Gastrocnemius medialis (tissue), 4 donors: ENCODE data around the gene GMEB2. TPM values are rescaled to one million over a fixed set of nuclear protein-coding genes. Genes with fewer than 3 reads are reported as not detected.

Source experiments
- ATAC-seq, 2 donors: fragments of 150-250 bp; one replicate each; pipeline ENCODE4 v1.9.1; 2016
- DNase-seq, 2 donors: peaks; one replicate each; pipeline ENCODE4 v3.0.0-alpha.2; 2019
- H3K27ac ChIP-seq, 4 donors: fragments of 200-600 bp; sonication (generic); 1 replicate in 1 of 4; 2 replicates in 3 of 4; pipeline ENCODE4 v1.5.1; 2016 to 2018; ENCODE audit warnings: mild to moderate bottlenecking in 2 of 4, moderate library complexity in 1 of 4
- H3K27me3 ChIP-seq, 3 donors: fragments of 200-600 bp; sonication (generic) in 2 of 3; 1 replicate in 1 of 3; 2 replicates in 2 of 3; pipeline versions ENCODE4 v1.5.1 to v1.6.0; 2016 to 2019; ENCODE audit warnings: mild to moderate bottlenecking in 1 of 3, moderate library complexity in 1 of 3
- H3K36me3 ChIP-seq, 2 donors: fragments of 200-600 bp; sonication (generic) in 1 of 2; one replicate each; pipeline ENCODE4 v1.5.1; 2017 to 2018
- H3K4me1 ChIP-seq, 2 donors: fragments of 200-600 bp; sonication (generic) in 1 of 2; one replicate each; pipeline ENCODE4 v1.5.1; 2016 to 2017; ENCODE audit warnings: mild to moderate bottlenecking in 2 of 2
- H3K4me3 ChIP-seq, 4 donors: fragments of 200-600 bp; sonication (generic) in 3 of 4; 1 replicate in 1 of 4; 2 replicates in 3 of 4; pipeline ENCODE4 v1.5.1; 2016 to 2019; ENCODE audit warnings: mild to moderate bottlenecking in 2 of 4
- H3K9me3 ChIP-seq, 3 donors: fragments of 200-600 bp; sonication (generic) in 2 of 3; 1 replicate in 1 of 3; 2 replicates in 2 of 3; pipeline ENCODE4 v1.5.1; 2016 to 2019
- POLR2A ChIP-seq, 2 donors: fragments of 450-650 bp; IDR thresholded peaks; one replicate each; pipeline ENCODE4 v1.6.1; 2017; ENCODE audit warnings: antibody characterized with exemption in 2 of 2, mild to moderate bottlenecking in 2 of 2, moderate library complexity in 2 of 2
- in situ Hi-C, 4 donors: fragments of 200-750 bp; cut with MboI; loops; one replicate each; pipeline versions ENCODE4 v1.15.0 to v1.8.0; 2017; ENCODE audit warnings: low sequenced_read_pairs in 4 of 4
- intact Hi-C: fragments of 100-400 bp; cut with DNase I; formaldehyde crosslinking; loops from one replicate; pipeline ENCODE4 v1.15.1; 2023; ENCODE audit warnings: low total_unique reads
- total RNA-seq, 4 donors: library from RNA; depleted of rRNA; stranded (reverse); fragments of >200 nt; gene quantifications; one replicate each; pipeline versions ENCODE4 v1.1.0 to v1.2.3, GENCODE V29; 2016
- TF ChIP-seq, protein P1 (sequence below), 5 experiments: fragments of 450-650 bp in 3 of 5; fragments of 200-600 bp in 2 of 5; sonication (generic) in 2 of 5; IDR thresholded peaks in 4 of 5; conservative IDR thresholded peaks in 1 of 5; 1 replicate in 4 of 5; 2 replicates in 1 of 5; pipeline ENCODE4 v1.5.1; 2016 to 2019; ENCODE audit warnings: antibody characterized with exemption in 5 of 5, mild to moderate bottlenecking in 3 of 5, moderate library complexity in 3 of 5

The GMEB2 gene
- total RNA-seq, 4 donors from 2014 or later: 6.1 to 14.3 (median 6.8) TPM

DNA sequence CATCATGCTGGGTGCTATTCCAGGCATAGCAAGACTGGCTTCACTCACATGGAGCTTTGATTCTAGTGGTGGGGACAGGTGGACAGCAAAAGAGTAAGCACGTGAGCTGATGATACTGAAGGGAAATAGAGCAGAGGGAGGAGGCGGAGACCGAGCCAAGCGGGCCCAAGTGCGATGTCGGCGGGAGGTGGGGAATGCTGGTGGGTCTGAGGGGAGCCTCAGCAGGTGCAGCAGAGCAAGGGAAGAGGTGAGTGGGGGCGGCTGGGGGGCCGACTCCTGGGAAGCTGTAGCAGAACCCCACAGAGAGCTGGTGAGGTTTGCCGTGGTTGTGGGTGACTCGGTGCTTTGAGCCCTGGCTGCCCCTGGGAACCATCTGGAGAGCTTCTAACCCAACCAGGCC is 41.5 kb upstream of the GMEB2 start:
- Histone ChIP-seq H3K27ac (no peak overlapping the region), H3K4me1 (no peaks in the 10 kb centered on the region), H3K36me3 (peaks cover 0 to 32% of the 10 kb centered on the region in 2 donors), H3K27me3 (no peaks in the 10 kb centered on the region), H3K4me3 (no peak overlapping the region), H3K9me3 (no peaks in the 10 kb centered on the region)
- intact Hi-C loops: no loop called here
- in situ Hi-C loops: no loop called here
- ATAC-seq (no peak), DNase-seq (no peak)
- TF ChIP-seq, protein P1, sequence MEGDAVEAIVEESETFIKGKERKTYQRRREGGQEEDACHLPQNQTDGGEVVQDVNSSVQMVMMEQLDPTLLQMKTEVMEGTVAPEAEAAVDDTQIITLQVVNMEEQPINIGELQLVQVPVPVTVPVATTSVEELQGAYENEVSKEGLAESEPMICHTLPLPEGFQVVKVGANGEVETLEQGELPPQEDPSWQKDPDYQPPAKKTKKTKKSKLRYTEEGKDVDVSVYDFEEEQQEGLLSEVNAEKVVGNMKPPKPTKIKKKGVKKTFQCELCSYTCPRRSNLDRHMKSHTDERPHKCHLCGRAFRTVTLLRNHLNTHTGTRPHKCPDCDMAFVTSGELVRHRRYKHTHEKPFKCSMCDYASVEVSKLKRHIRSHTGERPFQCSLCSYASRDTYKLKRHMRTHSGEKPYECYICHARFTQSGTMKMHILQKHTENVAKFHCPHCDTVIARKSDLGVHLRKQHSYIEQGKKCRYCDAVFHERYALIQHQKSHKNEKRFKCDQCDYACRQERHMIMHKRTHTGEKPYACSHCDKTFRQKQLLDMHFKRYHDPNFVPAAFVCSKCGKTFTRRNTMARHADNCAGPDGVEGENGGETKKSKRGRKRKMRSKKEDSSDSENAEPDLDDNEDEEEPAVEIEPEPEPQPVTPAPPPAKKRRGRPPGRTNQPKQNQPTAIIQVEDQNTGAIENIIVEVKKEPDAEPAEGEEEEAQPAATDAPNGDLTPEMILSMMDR (IDR thresholded peaks at IDR 0.05 in 4 of 5, conservative IDR thresholded peaks at IDR 0.05 in 1 of 5): no peak
- no peak for TF ChIP-seq POLR2A (IDR thresholded peaks at IDR 0.05)

GRCh38 chr20:63667858-63668257 is 41.0 kb upstream of the GMEB2 start:
- Histone ChIP-seq H3K27ac (no peak overlapping the region), H3K4me1 (no peaks in the 10 kb centered on the region), H3K36me3 (peaks cover 0 to 34% of the 10 kb centered on the region in 2 donors), H3K4me3 (no peak overlapping the region), H3K27me3 (no peaks in the 10 kb centered on the region), H3K9me3 (no peaks in the 10 kb centered on the region)
- DNase-seq (no peak), ATAC-seq (no peak)
- no peak for TF ChIP-seq POLR2A (IDR thresholded peaks at IDR 0.05)
- intact Hi-C loops (no loop called here), in situ Hi-C loops (no loop called here)

GRCh38 chr20:63665708-63666107 is 38.8 kb upstream of the GMEB2 start:
- in situ Hi-C loops (no loop called here), intact Hi-C loops (no loop called here)
- Histone ChIP-seq H3K27ac (no peak overlapping the region), H3K4me1 (no peaks in the 10 kb centered on the region), H3K9me3 (no peaks in the 10 kb centered on the region), H3K4me3 (no peak overlapping the region), H3K36me3 (peaks cover 0 to 39% of the 10 kb centered on the region in 2 donors), H3K27me3 (no peaks in the 10 kb centered on the region)
- TF ChIP-seq, protein P1 (IDR thresholded peaks at IDR 0.05 in 4 of 5, conservative IDR thresholded peaks at IDR 0.05 in 1 of 5): no peak
- no peak for TF ChIP-seq POLR2A (IDR thresholded peaks at IDR 0.05)
- DNase-seq: no peak
- no peak for ATAC-seq

GRCh38 chr20:63664861-63665594 is 38.1 kb upstream of the GMEB2 start:
- no peak for ATAC-seq
- no peak for TF ChIP-seq POLR2A (IDR thresholded peaks at IDR 0.05)
- TF ChIP-seq, protein P1 (IDR thresholded peaks at IDR 0.05 in 4 of 5, conservative IDR thresholded peaks at IDR 0.05 in 1 of 5): no peak
- in situ Hi-C loops: no loop called here

DNA sequence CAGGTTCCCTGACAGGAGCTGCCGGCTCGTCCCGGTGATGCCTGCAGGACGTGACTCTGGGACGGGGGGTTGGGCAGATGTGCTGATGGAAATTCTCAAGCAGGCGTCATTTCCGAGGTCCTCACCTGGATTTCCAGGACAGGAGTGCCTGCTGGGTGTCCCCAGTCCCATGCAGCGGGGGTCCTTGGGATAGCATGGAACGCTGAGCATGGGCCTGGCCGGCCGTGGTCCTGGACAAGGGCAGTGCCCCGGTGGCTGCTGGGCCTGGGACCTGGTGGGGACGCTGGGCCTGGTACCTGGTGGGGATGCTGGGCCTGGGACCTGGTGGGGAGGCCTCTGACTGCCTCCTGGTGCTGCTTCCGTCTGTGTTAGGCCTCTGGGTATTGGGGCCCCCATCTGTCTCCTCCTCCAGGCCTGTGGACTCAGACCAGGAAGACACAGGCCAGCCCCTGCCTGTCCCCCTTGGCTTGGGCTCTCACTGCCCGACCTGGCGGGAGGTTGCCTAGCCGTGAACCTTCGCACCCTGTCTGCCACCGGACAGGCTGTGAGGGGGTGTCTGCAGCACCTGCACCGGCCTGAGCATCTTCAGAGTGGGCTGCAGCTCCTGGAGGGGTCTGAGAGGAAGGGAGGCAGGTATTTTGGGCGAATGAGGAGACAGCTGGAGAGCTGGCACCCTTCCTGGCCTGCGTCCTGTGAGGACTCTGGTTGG is 37.4 kb upstream of the GMEB2 start:
- Histone ChIP-seq H3K4me1 (peaks cover 2 to 4% of the 10 kb centered on the region in 2 donors), H3K27ac (no peak overlapping the region), H3K9me3 (no peaks in the 10 kb centered on the region), H3K27me3 (no peaks in the 10 kb centered on the region), H3K4me3 (no peak overlapping the region), H3K36me3 (peaks cover 0 to 47% of the 10 kb centered on the region in 2 donors)
- ATAC-seq (no peak), DNase-seq (no peak)
- intact Hi-C loops: no loop called here
- in situ Hi-C loops: no loop called here
- TF ChIP-seq, protein P1 (IDR thresholded peaks at IDR 0.05 in 4 of 5, conservative IDR thresholded peaks at IDR 0.05 in 1 of 5): no peak
- no peak for TF ChIP-seq POLR2A (IDR thresholded peaks at IDR 0.05)

More at GRCh38 chr20:63664861-63665594, 38.1 kb upstream of the GMEB2 start:
- Histone ChIP-seq H3K36me3 (peaks cover 0 to 46% of the 10 kb centered on the region in 2 donors), H3K27me3 (no peaks in the 10 kb centered on the region), H3K4me3 (no peak overlapping the region), H3K27ac (no peak overlapping the region), H3K4me1 (no peaks in the 10 kb centered on the region), H3K9me3 (no peaks in the 10 kb centered on the region)
- DNase-seq: no peak
- intact Hi-C loops: no loop called here
